AG09319 (cell line): ENCODE results near the gene PIM3.

Source experiments
- DNase-seq: peaks from one replicate; pipeline ENCODE4 v3.0.0-alpha.2; 2010; ENCODE audit warnings: low read depth; ENCODE audit errors: extremely low read depth
- CTCF ChIP-seq: IDR thresholded peaks from 2 replicates; pipeline ENCODE4 v1.5.1; 2011; ENCODE audit warnings: low read depth, mild to moderate bottlenecking, inconsistent platforms, low read length, moderate library complexity

The PIM3 gene

DNA sequence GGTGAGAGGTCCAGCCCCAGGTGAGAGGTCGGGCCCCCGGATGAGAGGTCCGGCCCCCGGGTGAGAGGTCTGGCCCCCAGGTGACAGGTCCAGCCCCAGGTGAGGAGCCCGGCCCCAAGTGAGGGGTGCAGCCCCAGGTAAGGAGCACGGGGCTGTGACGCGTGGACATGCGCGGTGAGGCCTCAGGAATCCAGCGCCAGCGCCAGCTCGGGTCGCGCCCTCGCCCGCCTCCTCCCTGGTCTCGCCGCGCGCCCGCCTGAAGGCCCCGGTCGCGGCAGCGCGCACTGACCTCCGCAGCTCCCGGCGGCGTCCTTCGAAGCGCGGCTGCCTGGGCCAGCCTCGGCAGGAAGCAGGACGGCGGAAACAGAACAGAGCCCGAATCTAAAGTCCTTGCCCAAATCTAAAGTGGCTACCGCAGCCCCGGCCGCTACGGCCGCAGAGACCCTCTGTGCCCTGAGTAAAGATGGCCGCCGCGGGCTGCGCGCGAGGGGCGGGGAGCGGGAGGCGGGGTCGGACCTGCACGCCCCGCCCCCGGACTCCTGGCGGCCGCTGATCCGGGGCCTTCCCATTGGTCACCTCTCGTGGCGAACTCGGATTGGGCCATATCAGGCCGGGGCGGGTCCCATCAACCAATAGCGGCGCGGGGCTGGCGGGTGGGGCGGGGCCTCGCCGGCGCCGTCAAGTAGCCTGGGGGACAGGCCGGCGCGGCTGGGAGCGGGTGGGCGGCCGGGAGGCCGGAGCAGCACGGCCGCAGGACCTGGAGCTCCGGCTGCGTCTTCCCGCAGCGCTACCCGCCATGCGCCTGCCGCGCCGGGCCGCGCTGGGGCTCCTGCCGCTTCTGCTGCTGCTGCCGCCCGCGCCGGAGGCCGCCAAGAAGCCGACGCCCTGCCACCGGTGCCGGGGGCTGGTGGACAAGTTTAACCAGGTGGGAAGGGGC lies 42.3 kb upstream of the PIM3 start, which contains the start of the genes ALG12 and CRELD2:
Gene ALG12, minus strand, starts transcription at position 465 of the 937 bp plus-strand sequence. CDS start 4,673 bp downstream, outside the sequence.
Gene CRELD2, plus strand, starts transcription at position 661 of the 937 bp plus-strand sequence. Its CDS starts 136 bp downstream, at position 797.
- TF ChIP-seq CTCF, result no peak
- peak; percentile 91 for DNase-seq

DNA sequence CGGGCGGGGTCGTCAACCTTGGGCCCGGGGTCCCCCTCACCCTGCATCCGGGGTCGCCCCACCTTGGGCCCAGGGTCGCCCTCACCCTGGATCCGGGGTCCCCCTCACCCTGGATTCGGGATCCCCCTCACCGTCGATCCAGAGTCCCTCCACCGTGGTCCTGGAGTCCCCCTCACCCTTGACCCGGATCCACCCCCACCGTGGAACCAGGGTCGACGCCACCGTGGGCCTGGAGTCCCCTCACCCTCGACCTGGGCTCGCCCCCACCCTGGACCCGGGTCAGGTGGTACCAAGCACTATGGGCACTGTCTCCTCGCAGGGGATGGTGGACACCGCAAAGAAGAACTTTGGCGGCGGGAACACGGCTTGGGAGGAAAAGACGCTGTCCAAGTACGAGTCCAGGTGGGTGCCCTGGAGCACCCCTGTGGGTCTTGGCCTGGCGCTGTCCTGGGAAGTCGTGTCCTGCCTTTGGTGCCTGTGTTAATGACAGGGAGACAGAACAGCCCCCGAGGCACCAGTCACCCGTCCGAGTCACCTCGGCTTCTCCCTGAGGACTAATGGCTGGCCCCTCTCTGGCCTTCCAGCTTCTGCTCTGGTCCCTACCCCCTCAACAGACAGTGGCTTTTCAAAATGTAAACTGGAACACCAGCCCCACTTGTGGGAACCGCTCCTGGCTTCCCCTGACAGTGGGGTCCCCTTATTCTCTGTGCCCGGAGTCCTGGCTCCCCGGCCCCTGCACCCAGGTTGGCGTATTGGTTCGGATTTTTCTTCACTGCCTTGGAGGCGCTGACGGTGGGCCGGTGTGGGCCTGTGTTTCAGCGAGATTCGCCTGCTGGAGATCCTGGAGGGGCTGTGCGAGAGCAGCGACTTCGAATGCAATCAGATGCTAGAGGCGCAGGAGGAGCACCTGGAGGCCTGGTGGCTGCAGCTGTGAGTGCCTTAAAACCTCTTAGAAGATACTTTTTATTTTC lies 41.4 kb upstream of the PIM3 start:
- DNase-seq, result no peak
- TF ChIP-seq CTCF, result no peak

GRCh38 chr22:49920859-49921258 lies 39.7 kb upstream of the PIM3 start:
- no peak for DNase-seq
- no peak for TF ChIP-seq CTCF

DNA sequence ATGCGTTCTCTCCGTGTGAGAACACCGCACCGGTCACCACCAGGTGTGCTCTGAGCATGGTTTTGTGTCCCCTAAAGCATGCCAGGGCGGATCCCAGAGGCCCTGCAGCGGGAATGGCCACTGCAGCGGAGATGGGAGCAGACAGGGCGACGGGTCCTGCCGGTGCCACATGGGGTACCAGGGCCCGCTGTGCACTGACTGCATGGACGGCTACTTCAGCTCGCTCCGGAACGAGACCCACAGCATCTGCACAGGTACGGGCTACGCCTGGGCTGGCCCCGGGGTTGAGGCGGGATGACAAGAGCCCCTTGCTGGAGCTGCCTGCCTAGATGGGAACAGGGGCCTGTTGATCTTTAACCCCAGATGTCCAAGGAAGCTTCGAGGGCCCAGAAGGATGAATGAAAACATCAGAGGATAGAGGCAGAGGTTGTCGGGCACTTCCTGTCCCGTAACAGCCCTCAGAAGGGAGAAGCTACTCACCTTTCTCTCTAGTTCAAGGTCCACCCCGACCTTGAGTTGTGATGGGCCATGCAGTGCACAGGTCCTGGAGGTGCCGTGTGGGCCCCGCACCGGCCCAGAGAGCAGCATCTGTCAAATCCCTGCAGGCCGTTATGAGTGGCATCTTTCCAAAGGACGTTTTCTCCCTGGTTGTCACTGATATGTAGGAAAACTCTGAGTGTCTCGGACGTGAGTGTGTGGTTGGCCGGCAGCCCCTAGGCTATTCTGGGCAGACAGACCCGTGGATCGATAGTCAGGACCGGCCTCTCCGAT lies 38.9 kb upstream of the PIM3 start:
- TF ChIP-seq CTCF, result no peak

DNA sequence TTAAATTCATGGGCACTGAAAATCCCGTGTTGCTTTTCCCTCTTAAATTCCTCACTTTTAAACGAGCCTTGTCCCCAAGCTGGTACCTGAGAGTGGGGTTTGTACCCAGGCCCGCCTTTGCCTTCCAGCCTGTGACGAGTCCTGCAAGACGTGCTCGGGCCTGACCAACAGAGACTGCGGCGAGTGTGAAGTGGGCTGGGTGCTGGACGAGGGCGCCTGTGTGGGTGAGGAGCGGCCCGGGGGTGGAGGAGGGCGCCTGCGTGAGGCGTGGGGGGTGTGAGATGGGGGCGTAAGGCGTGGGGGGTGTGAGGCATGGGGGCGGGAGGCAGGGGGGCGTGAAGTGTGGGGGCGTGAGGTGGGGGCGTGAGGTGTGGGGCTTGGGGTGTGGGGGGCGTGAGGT lies 38.1 kb upstream of the PIM3 start:
- TF ChIP-seq CTCF, result no peak
- no peak for DNase-seq

More for the DNA sequence above, 38.9 kb upstream of the PIM3 start:
- no peak for DNase-seq

DNA sequence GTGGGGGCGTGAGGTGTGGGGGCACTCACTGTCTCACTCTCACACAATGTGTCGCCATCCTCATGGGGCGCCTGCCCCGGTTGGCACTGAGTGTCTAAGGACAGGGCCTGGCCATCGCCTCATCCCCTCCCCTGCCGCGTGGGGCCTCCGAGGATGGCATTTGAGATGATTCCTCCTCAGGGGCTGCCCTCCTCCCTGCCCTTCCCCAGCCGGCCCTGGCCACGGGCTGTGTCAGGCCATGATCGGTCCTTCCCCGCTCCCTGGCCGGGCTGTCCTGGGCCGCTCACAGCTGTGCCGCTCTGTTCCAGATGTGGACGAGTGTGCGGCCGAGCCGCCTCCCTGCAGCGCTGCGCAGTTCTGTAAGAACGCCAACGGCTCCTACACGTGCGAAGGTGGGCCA lies 37.6 kb upstream of the PIM3 start:
- no peak for DNase-seq
- no peak for TF ChIP-seq CTCF
